Osteoblast (primary cell): Measurements from ENCODE around the gene CCDC70. TPM values are rescaled to one million over a fixed set of nuclear protein-coding genes. Genes with fewer than 3 reads are reported as not detected.

Experiments used
- DNase-seq: peaks from one replicate; pipeline ENCODE4 v3.0.0; 2011; ENCODE audit warnings: low spot score, mixed read lengths; ENCODE audit not compliant: insufficient read length; ENCODE audit errors: missing footprints
- H2AFZ ChIP-seq: 2 replicates; pipeline ENCODE4 v1.6.0; 2011; ENCODE audit warnings: mild to moderate bottlenecking, low read length
- H3K27ac ChIP-seq: 2 replicates; pipeline ENCODE4 v1.5.1; 2011; ENCODE audit warnings: mild to moderate bottlenecking, low read depth, low read length, moderate library complexity
- H3K27me3 ChIP-seq: 2 replicates; pipeline ENCODE4 v1.6.0; 2012; ENCODE audit warnings: mild to moderate bottlenecking, control low read depth, inconsistent platforms, low read length, moderate library complexity; ENCODE audit not compliant: insufficient read depth
- H3K36me3 ChIP-seq: 2 replicates; pipeline ENCODE4 v1.5.1; 2011; ENCODE audit warnings: mild to moderate bottlenecking, low read length, control low read depth, moderate library complexity; ENCODE audit not compliant: insufficient read depth
- H3K4me1 ChIP-seq: 2 replicates; pipeline ENCODE4 v1.5.1; 2011; ENCODE audit warnings: mild to moderate bottlenecking, low read length, control low read depth, moderate library complexity; ENCODE audit not compliant: insufficient read depth
- H3K4me2 ChIP-seq: 2 replicates; pipeline ENCODE4 v1.6.0; 2011; ENCODE audit warnings: mild to moderate bottlenecking, low read length; ENCODE audit not compliant: insufficient read depth
- H3K4me3 ChIP-seq: fragments of 200-600 bp; sonication (generic); 3 replicates; pipeline ENCODE4 v1.5.1; 2012; ENCODE audit warnings: mild to moderate bottlenecking, low read length, inconsistent platforms; ENCODE audit not compliant: insufficient read depth
- H3K79me2 ChIP-seq: 2 replicates; pipeline ENCODE4 v1.6.0; 2012; ENCODE audit warnings: mild to moderate bottlenecking, low read length, control low read depth, inconsistent platforms; ENCODE audit not compliant: insufficient read depth
- H3K9me3 ChIP-seq: 2 replicates; pipeline ENCODE4 v1.5.1; 2011; ENCODE audit warnings: low read depth, low read length, control low read depth
- H4K20me1 ChIP-seq: 2 replicates; pipeline ENCODE4 v1.6.0; 2012; ENCODE audit warnings: mild to moderate bottlenecking, low read length, control low read depth; ENCODE audit not compliant: insufficient read depth
- total RNA-seq: library from RNA; depleted of rRNA; stranded (reverse); fragments of >200 nt; gene quantifications from 2 replicates; pipeline ENCODE4 v1.2.3, GENCODE V29; 2012
- TF ChIP-seq, protein P1 (sequence below): IDR thresholded peaks from 2 replicates; pipeline ENCODE4 v1.5.1; 2011; ENCODE audit warnings: mild to moderate bottlenecking, low read depth, low read length, moderate library complexity; ENCODE audit errors: extremely low read depth

CCDC70 gene
- total RNA-seq, 1 donor: not detected

DNA sequence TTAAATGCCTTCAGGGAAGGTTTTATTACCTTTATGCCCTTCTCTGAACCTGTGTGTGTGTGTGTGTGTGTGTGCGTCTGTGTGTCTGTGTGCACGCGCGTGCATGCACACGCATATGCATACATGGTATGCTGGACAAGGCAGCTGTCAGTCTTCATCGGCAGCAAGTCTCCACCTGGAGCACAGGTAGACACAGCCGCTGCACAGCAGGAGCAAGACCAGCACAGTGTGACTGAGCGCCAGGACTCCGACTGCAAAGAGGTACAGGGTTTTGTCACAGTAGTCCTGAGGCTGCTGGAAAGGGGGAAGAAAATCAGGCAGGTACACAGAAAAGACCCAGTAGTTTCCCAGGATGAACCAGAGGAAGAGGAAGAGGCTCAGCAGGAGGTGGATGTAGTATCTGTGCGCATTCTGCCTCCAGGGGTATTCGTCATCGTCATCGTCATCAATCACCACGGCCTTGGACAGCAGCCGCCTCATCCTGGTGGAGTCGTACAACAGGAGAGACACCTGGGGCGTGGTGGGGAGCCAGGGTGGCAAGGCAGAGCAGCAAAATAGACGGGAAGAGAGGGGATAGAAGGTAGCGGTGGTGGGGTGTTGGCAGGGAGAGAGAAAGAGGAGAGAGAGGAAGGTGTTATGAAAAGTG lies 45.0 kb upstream of the CCDC70 start:
- no peak overlapping the region for H3K4me2 ChIP-seq
- H4K20me1 ChIP-seq: no peaks in the 10 kb centered on the region
- H3K79me2 ChIP-seq: no peaks in the 10 kb centered on the region
- H3K9me3 ChIP-seq: no peaks in the 10 kb centered on the region
- H3K27ac ChIP-seq: no peak overlapping the region
- no peak for DNase-seq
- H2AFZ ChIP-seq: no peak overlapping the region
- H3K4me1 ChIP-seq: no peaks in the 10 kb centered on the region
- no peaks in the 10 kb centered on the region for H3K36me3 ChIP-seq
- peaks cover 44% of the 10 kb centered on the region for H3K27me3 ChIP-seq
- TF ChIP-seq, protein P1, sequence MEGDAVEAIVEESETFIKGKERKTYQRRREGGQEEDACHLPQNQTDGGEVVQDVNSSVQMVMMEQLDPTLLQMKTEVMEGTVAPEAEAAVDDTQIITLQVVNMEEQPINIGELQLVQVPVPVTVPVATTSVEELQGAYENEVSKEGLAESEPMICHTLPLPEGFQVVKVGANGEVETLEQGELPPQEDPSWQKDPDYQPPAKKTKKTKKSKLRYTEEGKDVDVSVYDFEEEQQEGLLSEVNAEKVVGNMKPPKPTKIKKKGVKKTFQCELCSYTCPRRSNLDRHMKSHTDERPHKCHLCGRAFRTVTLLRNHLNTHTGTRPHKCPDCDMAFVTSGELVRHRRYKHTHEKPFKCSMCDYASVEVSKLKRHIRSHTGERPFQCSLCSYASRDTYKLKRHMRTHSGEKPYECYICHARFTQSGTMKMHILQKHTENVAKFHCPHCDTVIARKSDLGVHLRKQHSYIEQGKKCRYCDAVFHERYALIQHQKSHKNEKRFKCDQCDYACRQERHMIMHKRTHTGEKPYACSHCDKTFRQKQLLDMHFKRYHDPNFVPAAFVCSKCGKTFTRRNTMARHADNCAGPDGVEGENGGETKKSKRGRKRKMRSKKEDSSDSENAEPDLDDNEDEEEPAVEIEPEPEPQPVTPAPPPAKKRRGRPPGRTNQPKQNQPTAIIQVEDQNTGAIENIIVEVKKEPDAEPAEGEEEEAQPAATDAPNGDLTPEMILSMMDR: no peak
- no peak overlapping the region for H3K4me3 ChIP-seq

DNA sequence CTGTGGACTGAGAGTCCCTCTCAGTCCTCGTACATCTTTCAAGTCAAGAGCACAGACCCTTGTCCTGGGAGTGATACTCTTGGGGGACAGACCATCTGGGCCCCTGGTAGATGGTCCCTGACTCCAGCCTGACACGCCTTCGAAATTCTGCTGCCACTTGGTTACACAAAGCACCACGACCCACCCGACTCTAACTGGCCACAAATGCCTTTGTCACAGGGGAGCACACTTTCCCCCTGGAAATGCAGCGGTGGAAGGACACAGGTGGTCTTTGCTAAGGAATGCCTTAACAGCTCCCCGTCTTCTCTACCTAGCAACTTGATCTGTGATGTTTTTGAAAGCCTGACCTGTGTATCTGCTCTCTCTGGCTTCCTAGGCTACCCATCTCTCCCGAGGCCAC lies 44.1 kb upstream of the CCDC70 start:
- peaks cover 48% of the 10 kb centered on the region for H3K27me3 ChIP-seq
- H3K9me3 ChIP-seq: no peaks in the 10 kb centered on the region
- H3K4me2 ChIP-seq: no peak overlapping the region
- H3K4me3 ChIP-seq: no peak overlapping the region
- no peak for DNase-seq
- no peaks in the 10 kb centered on the region for H4K20me1 ChIP-seq
- H3K4me1 ChIP-seq: no peaks in the 10 kb centered on the region
- no peak overlapping the region for H2AFZ ChIP-seq
- H3K36me3 ChIP-seq: no peaks in the 10 kb centered on the region
- H3K27ac ChIP-seq: no peak overlapping the region
- no peaks in the 10 kb centered on the region for H3K79me2 ChIP-seq
- TF ChIP-seq, protein P1: no peak

DNA sequence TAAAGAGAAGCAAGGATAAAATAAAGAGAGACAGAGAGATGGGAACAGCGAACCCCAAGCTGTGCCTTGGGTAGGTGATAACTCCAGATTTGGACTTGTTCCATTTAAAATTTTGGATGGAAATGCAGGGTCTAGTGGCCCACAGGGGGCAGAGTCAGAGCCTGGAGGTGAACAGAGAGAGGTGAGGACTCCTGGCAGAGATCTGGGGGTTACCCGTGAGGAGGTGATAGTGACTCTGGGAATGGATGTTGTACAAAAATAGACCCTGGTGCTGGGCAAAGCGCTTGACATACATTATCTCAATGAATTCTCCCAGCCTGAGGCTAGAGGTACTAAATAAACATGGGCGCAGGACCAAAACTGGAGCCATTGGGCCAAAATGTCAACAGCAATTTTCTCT lies 43.5 kb upstream of the CCDC70 start:
- H3K36me3 ChIP-seq: no peaks in the 10 kb centered on the region
- TF ChIP-seq, protein P1: no peak
- H3K4me2 ChIP-seq: no peak overlapping the region
- H4K20me1 ChIP-seq: no peaks in the 10 kb centered on the region
- no peaks in the 10 kb centered on the region for H3K79me2 ChIP-seq
- no peak for DNase-seq
- H3K9me3 ChIP-seq: no peaks in the 10 kb centered on the region
- peaks cover 50% of the 10 kb centered on the region for H3K27me3 ChIP-seq
- H3K27ac ChIP-seq: no peak overlapping the region
- H2AFZ ChIP-seq: no peak overlapping the region
- no peak overlapping the region for H3K4me3 ChIP-seq
- no peaks in the 10 kb centered on the region for H3K4me1 ChIP-seq

DNA sequence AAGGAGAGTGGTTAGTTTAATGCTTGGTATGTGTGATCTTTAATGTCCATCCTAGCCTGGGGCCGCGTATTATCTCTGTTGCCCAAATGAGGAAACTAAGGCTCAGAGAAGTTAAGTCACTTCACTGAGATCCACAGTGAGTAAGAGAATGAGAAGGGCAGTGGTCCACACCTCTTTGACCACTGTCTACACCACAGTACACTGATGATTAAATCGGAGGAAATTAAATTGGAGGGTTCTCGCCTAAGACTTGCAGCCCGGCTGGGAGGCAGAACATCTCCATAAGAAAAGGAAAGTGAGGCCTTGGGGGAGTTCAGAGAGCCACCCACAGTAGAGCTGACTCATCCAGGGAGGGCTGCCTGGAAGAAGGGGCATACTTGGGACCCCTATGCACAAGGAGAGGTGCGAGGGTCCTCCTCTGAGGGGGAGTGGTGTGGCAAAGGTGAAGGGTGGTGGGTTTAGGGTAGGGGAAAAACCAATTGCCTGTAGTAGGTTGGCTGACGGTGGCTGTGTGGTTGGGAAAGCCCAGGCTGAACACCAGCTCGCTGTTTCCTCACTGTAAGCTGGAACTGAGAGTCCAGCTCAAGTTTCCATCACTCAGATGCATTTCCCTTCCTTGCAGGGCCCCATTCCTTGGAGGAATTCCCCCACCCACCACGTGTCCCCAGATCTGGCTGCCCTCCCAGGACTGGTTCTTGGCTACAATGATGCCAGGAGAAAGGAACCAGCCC lies 42.8 kb upstream of the CCDC70 start:
- no peak overlapping the region for H3K4me3 ChIP-seq
- H3K27me3 ChIP-seq: peaks cover 50% of the 10 kb centered on the region
- no peaks in the 10 kb centered on the region for H3K79me2 ChIP-seq
- no peak overlapping the region for H3K4me2 ChIP-seq
- TF ChIP-seq, protein P1: no peak
- DNase-seq: no peak
- H3K27ac ChIP-seq: no peak overlapping the region
- no peaks in the 10 kb centered on the region for H4K20me1 ChIP-seq
- H3K9me3 ChIP-seq: no peaks in the 10 kb centered on the region
- H3K4me1 ChIP-seq: no peaks in the 10 kb centered on the region
- no peak overlapping the region for H2AFZ ChIP-seq
- H3K36me3 ChIP-seq: no peaks in the 10 kb centered on the region
